GM18858 (cell line): ENCODE results near the gene CAPN3.

Source experiments
- ATAC-seq: cut with Tn5 transposase; IDR thresholded peaks from one replicate; pipeline ENCODE4 v1.9.1; 2021; ENCODE audit not compliant: unreplicated experiment

Gene CAPN3

GRCh38 chr15:42449770-42450424, 90.6 kb downstream of the CAPN3 start:
- no peak for ATAC-seq

GRCh38 chr15:42450425-42450790, 91.1 kb downstream of the CAPN3 start:
- ATAC-seq = no peak

GRCh38 chr15:42453826-42454225, 94.5 kb downstream of the CAPN3 start:
- no peak for ATAC-seq

- no peak for ATAC-seq
Measured at GRCh38 chr15:42456531-42456930, 97.2 kb downstream of the CAPN3 start.

GRCh38 chr15:42456971-42457370, 97.7 kb downstream of the CAPN3 start:
- ATAC-seq = no peak

- peak; percentile 63 for ATAC-seq
Measured at GRCh38 chr15:42457445-42458442, 98.4 kb downstream of the CAPN3 start.

GRCh38 chr15:42461261-42461660, 102.0 kb downstream of the CAPN3 start:
- ATAC-seq = no peak
